ENCODE measurements around the gene DRC7. TPM values are rescaled to one million over a fixed set of nuclear protein-coding genes. Genes with fewer than 3 reads are reported as not detected.

DRC7 gene
- total and polyA plus RNA-seq, 2 experiments from 2014 or later: 0.83 to 2.0 TPM

- Histone ChIP-seq H3K4me1 (ENCODE audit: low read depth) (no peaks in the 10 kb centered on the region), H3K9me3 (ENCODE audit: low read depth) (no peaks in the 10 kb centered on the region), H3K27ac (no peak overlapping the region), H3K4me3 (no peak overlapping the region), H3K36me3 (peaks cover 6% of the 10 kb centered on the region), H3K27me3 (no peaks in the 10 kb centered on the region)
- TF ChIP-seq CTCF (IDR thresholded peaks at IDR 0.05; ENCODE audit: low read depth, low read length): no peak
- DNase-seq (ENCODE audit: low read depth in 1 of 2, low spot score in 1 of 2): no peak
These were observed 59.1 kb downstream of the DRC7 start for GRCh38 chr16:57753448-57754353.

DNA sequence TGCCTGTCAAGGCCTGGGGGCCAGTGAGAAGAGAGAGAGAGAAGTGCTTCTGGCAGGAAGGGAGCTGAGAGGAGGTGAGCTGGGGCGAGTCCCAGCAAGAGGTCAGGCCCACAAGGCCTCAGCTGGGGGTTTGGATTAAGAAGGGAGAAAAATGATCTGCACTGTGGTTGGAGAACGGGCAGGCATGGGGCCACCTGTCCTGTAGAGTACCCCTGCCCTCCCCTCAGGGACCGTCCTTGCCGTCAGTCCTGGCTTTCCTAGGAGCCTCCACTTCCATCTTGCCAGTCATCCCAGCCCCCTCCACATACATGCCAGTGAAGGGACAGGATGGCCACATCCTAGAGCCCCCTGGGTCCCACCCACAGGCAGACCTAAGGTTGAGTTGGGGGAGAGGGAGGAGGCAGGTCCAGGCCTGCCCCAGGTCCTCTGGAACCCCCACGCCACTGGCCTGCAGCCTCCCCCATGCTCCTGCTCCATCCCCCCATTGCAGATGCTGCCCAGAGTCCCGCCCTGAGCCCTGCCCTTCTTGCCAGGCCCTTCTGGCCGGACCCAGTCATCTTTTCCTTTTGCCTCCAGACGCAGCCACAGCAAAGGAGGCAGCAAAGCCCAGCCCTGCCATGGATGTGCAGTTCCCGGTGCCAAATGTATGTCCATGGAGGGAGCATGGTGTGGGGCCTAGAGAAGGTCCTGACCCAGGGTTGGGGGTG, 59.9 kb downstream of the DRC7 start:
- no peak overlapping the region for H3K27ac ChIP-seq
- peaks cover 6% of the 10 kb centered on the region for H3K36me3 ChIP-seq
- H3K4me1 ChIP-seq (ENCODE audit: low read depth): no peaks in the 10 kb centered on the region
- DNase-seq (ENCODE audit: low read depth in 1 of 2, low spot score in 1 of 2): no peak
- no peaks in the 10 kb centered on the region for H3K27me3 ChIP-seq
- H3K9me3 ChIP-seq (ENCODE audit: low read depth): no peaks in the 10 kb centered on the region
- TF ChIP-seq CTCF (IDR thresholded peaks at IDR 0.05; ENCODE audit: low read depth, low read length): no peak
- H3K4me3 ChIP-seq: no peak overlapping the region

DNA sequence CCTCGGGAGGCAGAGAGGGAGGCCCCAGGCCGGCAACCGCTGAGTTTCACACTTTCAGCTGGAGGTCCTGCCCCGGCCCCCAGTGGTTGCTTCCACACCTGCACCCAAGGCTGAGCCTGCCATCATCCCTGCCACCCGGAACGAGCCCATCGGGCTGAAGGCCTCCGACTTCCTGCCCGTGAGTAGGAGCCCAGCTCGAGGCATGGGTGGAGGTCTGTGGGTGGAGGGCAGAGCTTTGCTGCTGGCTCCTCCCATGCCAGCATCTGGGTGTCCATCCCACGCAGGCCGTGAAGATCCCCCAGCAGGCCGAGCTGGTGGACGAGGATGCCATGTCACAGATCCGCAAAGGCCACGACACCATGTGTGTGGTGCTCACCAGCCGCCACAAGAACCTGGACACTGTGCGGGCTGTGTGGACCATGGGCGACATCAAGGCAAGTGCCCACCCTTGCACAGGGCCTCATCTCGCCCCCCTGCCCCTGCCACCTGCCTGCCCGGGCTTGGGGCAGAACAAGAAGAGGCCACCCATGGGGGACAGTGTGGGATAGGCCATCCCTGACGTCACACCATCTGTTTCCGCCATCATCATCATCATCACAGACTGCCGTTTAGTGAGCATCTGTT, 60.6 kb downstream of the DRC7 start:
- no peaks in the 10 kb centered on the region for H3K27me3 ChIP-seq
- H3K4me3 ChIP-seq: no peak overlapping the region
- H3K9me3 ChIP-seq (ENCODE audit: low read depth): no peaks in the 10 kb centered on the region
- H3K4me1 ChIP-seq (ENCODE audit: low read depth): no peaks in the 10 kb centered on the region
- peaks cover 6% of the 10 kb centered on the region for H3K36me3 ChIP-seq
- H3K27ac ChIP-seq: no peak overlapping the region
- no peak for DNase-seq (ENCODE audit: low read depth in 1 of 2, low spot score in 1 of 2)
- no peak for TF ChIP-seq CTCF (IDR thresholded peaks at IDR 0.05; ENCODE audit: low read depth, low read length)

DNA sequence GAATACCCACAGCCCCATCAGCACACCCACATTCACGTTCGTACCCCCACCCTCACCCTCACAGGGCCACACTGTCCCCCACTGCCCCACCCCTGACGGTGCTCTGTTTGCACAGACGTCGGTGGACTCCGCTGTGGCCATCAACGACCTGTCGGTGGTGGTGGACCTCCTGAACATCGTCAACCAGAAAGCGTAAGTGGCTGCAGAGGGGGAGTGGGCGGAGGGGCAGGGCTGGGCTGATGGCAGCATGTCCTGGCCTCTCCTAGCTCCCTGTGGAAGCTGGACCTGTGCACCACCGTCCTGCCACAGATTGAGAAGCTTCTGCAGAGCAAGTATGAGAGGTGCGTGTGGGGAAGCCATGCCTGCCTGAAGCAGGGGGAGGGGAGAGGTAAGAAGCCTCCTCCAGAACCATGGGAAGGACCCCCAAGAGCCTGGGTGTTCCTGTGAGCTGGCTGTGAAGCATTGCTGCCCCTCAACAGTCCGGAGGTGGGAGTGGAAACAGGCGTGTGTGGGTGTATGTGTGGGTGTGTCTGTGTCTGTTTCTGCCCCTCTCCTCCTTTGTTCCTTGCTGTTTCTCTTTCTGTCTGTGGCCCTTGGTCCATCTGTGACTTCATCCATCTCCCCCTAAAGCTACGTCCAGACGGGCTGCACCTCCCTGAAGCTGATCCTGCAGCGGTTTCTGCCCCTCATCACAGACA, 61.3 kb downstream of the DRC7 start:
- H3K36me3 ChIP-seq: peaks cover 6% of the 10 kb centered on the region
- no peaks in the 10 kb centered on the region for H3K27me3 ChIP-seq
- no peak for TF ChIP-seq CTCF (IDR thresholded peaks at IDR 0.05; ENCODE audit: low read depth, low read length)
- H3K4me3 ChIP-seq: no peak overlapping the region
- no peaks in the 10 kb centered on the region for H3K4me1 ChIP-seq (ENCODE audit: low read depth)
- no peaks in the 10 kb centered on the region for H3K9me3 ChIP-seq (ENCODE audit: low read depth)
- H3K27ac ChIP-seq: no peak overlapping the region
- DNase-seq (ENCODE audit: low read depth in 1 of 2, low spot score in 1 of 2): no peak
